Activated T-helper 1 cell treated with anti-CD3 and anti-CD28 coated beads, Interleukin-12 subunit alpha, Interleukin-12 subunit beta, Interleukin-2, Interleukin-4 antibody, amounts not matched to agents 30 ng/mL and 10 ng/mL and 1 ng/mL, durations not matched to agents 14 hours and 24 hours and 36 hours (primary cell): Measurements from ENCODE around the gene CHN1. TPM values are rescaled to one million over a fixed set of nuclear protein-coding genes. Genes with fewer than 3 reads are reported as not detected.

Experiments
- DNase-seq: peaks from one replicate; pipeline ENCODE4 v3.0.0; 2021; ENCODE audit warnings: low spot score
- H3K27ac Mint-ChIP-seq: one replicate; pipeline ENCODE4 v1.8.0; 2021; ENCODE audit warnings: mild to moderate bottlenecking, mixed read lengths
- H3K27me3 Mint-ChIP-seq: one replicate; pipeline ENCODE4 v1.8.0; 2022; ENCODE audit warnings: mild to moderate bottlenecking, moderate library complexity, mixed read lengths; ENCODE audit not compliant: insufficient read depth
- H3K36me3 Mint-ChIP-seq: one replicate; pipeline ENCODE4 v1.8.0; 2021; ENCODE audit warnings: low read depth, mixed read lengths
- H3K4me1 Mint-ChIP-seq: one replicate; pipeline ENCODE4 v1.8.0; 2021; ENCODE audit warnings: low read depth, mixed read lengths
- H3K4me3 Mint-ChIP-seq: one replicate; pipeline ENCODE4 v1.8.0; 2021; ENCODE audit warnings: mild to moderate bottlenecking, moderate library complexity, mixed read lengths
- H3K9me3 Mint-ChIP-seq: one replicate; pipeline ENCODE4 v1.8.0; 2021; ENCODE audit warnings: mixed read lengths
- intact Hi-C: fragments of 100-400 bp; cut with micrococcal nuclease; formaldehyde crosslinking; loops from one replicate; pipeline ENCODE4 v1.15.1; 2024
- total RNA-seq: library from RNA; stranded (reverse); gene quantifications from 2 replicates; pipeline ENCODE4 v1.2.3, GENCODE V29; 2022

The CHN1 gene
- total RNA-seq, 1 donor from 2014 or later, result 3.4 TPM

DNA sequence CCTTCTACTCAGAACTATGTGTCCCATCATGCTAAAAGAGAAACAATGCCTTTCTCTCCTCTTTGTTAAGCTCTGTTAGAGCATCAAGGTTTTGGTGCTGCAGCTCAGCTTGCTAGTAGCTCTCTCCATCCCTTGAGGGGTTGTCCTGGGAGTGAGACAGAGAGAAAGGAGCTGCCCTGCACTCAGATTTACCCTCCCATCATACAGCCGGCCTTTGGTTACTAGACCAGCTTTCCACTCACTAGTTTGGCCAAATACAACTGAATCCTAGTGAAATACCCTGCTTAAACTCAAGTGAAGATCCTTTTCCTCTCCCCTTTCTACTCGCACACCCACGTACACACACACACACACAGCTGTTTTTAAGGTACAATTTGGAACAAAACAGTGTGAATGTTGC lies 2.3 kb upstream of the CHN1 start:
- DNase-seq, result no peak
- no peak overlapping the region for H3K4me3 Mint-ChIP-seq
- no peaks in the 10 kb centered on the region for H3K4me1 Mint-ChIP-seq
- peaks cover 64% of the 10 kb centered on the region for H3K27me3 Mint-ChIP-seq
- H3K27ac Mint-ChIP-seq, result no peak overlapping the region
- intact Hi-C loops, result loop anchor here (5.0 kb wide), 1 partner anchor 305 kb away; no protein-coding TSS in a partner anchor
- H3K9me3 Mint-ChIP-seq, result no peaks in the 10 kb centered on the region
- no peaks in the 10 kb centered on the region for H3K36me3 Mint-ChIP-seq

DNA sequence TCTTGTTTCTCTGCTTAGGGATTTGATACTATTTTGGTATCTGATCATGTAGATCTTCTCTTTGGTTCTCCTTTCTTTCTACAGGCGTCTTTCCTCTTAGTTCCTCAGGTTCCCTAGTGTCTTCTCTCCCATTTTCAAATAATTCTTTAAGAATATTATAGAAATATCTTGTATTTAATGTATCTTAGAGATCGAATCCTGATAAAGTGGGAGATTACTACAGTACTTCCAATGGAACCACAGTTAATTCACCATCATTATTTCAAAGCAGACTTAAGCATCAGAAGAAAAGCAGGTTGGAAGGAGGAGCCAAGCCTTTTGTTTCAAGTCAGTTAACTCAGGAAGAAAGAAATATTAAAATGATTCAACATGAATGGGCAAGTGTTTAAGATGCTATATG lies 1.1 kb upstream of the CHN1 start:
- Mint-ChIP-seq H3K27ac (no peak overlapping the region), H3K4me1 (no peaks in the 10 kb centered on the region), H3K4me3 (peak overlapping the region; percentile 76), H3K36me3 (no peaks in the 10 kb centered on the region), H3K9me3 (no peaks in the 10 kb centered on the region), H3K27me3 (peaks cover 74% of the 10 kb centered on the region)
- intact Hi-C loops, result loop anchor here (5.0 kb wide), 1 partner anchor 304 kb away; no protein-coding TSS in a partner anchor
- no peak for DNase-seq

GRCh38 chr2:175005733-175006264 lies 618 bp upstream of the CHN1 start:
- no peak overlapping the region for H3K27ac Mint-ChIP-seq
- DNase-seq, result no peak
- H3K27me3 Mint-ChIP-seq, result peaks cover 72% of the 10 kb centered on the region
- H3K9me3 Mint-ChIP-seq, result no peaks in the 10 kb centered on the region
- no peaks in the 10 kb centered on the region for H3K4me1 Mint-ChIP-seq
- intact Hi-C loops, result loop anchor here (1.0 to 5.0 kb wide), 2 partner anchors 256 to 303 kb away; no protein-coding TSS in a partner anchor
- H3K36me3 Mint-ChIP-seq, result no peaks in the 10 kb centered on the region
- peak overlapping the region; percentile 76 for H3K4me3 Mint-ChIP-seq

DNA sequence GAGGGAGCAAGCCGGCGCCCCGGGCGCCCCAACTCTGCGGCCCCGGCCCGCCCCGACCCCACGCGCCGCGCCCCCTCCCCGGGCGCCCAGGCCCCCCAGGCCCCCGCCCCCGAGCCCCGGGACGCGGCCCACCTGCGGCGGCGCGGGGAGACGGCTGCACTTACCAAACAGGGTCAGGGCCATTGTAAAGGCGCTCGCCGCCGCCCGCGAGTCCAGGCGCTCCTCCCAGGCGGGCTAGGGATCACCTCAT lies 526 bp downstream of the CHN1 start:
- intact Hi-C loops, result no loop called here

DNA sequence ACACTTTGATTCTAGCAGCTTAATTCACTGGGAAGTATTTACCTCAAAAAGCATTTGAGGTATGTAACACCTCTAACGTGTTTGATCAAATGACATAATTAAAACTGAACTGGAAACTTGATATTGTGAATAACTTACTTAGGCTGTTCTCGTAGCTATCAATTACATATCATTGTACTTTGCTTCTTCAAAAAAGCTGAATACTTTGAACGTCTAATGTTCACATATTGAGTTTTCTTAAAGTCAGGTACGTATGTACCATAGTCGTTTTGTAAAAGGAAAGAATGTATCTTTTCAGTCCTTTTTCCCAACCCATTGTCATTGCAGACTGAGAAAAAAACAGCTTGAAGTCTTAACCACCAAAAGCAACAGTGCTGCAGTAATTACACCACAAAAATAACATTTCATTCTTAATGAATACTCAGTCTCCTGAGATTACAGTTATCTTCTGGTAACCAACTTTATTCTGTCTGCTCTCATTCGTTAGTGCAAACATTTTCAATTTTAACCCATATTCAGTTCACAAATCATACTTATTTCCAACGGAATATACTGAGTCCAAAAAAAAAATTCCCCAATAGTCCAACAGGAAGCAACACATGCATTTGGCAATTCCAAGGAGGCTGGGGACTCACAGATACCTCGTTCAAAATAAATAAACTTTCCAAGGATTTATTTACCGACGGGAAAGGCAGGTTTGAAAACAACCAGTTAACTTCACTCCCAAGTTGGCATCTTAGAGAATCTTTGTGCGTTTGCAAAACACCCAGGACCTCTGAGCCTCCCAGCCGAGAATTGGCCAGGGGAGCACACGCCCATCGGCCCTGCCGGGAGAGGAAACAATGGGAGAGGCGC lies 1.1 kb downstream of the CHN1 start:
- H3K4me1 Mint-ChIP-seq, result no peaks in the 10 kb centered on the region
- H3K27me3 Mint-ChIP-seq, result peaks cover 65% of the 10 kb centered on the region
- no peaks in the 10 kb centered on the region for H3K9me3 Mint-ChIP-seq
- DNase-seq, result no peak
- H3K36me3 Mint-ChIP-seq, result no peaks in the 10 kb centered on the region
- intact Hi-C loops, result no loop called here
- H3K27ac Mint-ChIP-seq, result peak overlapping the region; percentile 55
- H3K4me3 Mint-ChIP-seq, result peak overlapping the region; percentile 85

More for the DNA sequence above, 526 bp downstream of the CHN1 start:
- DNase-seq, result no peak
- Mint-ChIP-seq H3K4me3 (peak overlapping the region; percentile 85), H3K4me1 (no peaks in the 10 kb centered on the region), H3K27me3 (peaks cover 66% of the 10 kb centered on the region), H3K36me3 (no peaks in the 10 kb centered on the region), H3K27ac (no peak overlapping the region), H3K9me3 (no peaks in the 10 kb centered on the region)

DNA sequence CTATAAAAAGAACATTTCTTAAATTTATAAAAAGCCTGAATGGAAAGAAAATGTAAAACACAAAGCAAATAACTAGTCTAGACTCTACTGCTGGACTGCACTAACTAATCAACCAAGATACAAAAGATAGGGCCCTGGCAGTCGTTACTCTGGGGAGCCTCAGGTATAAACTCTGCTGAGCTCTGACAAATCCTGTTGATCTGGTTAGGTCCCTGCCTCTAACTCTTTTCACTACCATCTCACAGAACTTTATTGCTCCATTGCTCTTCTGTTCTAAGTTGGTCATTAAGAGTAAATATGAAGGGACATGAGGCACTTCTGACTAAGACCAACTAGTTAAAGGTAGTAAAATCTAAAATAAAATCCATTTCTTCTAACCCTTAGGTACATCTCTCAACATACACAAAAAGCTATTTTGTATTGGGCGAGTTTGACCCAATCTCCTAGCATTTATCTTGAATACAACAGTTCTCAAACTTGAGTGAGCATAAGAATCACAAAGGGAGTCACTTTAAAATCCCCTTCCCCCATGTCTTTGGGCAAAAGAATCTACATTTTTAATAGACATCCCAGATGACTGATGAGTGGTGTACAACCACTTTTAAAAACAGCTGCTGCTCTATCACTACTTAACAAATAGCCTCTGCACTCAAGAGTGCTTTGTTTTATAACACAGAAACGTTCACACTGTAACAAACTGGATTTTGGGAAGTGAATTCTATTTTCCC lies 2.5 kb downstream of the CHN1 start:
- no peak for DNase-seq
- no peak overlapping the region for H3K4me3 Mint-ChIP-seq
- H3K9me3 Mint-ChIP-seq, result no peaks in the 10 kb centered on the region
- intact Hi-C loops, result no loop called here
- no peak overlapping the region for H3K27ac Mint-ChIP-seq
- peaks cover 53% of the 10 kb centered on the region for H3K27me3 Mint-ChIP-seq
- H3K36me3 Mint-ChIP-seq, result no peaks in the 10 kb centered on the region
- H3K4me1 Mint-ChIP-seq, result no peaks in the 10 kb centered on the region

DNA sequence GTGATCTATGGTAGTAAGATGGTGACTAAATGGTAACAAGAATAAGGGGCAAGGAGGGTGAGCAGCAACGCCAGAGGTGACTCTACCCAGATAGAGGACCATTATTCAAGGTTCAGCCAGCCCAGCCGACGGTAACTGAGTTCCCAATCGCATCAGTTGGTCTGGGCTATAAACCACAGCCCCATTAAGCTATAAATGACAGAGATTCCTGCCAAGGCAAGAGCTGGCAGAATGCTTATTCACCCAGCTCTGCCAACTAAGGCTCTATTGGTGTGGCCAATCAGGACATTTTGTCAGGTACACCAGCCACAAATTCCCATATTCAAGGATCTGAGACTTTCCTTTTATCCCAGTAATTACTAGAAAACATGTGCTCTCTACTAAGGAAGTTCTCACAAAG lies 3.6 kb downstream of the CHN1 start:
- peaks cover 6% of the 10 kb centered on the region for H3K4me1 Mint-ChIP-seq
- no peak for DNase-seq
- H3K27ac Mint-ChIP-seq, result no peak overlapping the region
- H3K4me3 Mint-ChIP-seq, result no peak overlapping the region
- H3K27me3 Mint-ChIP-seq, result peaks cover 45% of the 10 kb centered on the region
- intact Hi-C loops, result no loop called here
- no peaks in the 10 kb centered on the region for H3K36me3 Mint-ChIP-seq
- no peaks in the 10 kb centered on the region for H3K9me3 Mint-ChIP-seq

DNA sequence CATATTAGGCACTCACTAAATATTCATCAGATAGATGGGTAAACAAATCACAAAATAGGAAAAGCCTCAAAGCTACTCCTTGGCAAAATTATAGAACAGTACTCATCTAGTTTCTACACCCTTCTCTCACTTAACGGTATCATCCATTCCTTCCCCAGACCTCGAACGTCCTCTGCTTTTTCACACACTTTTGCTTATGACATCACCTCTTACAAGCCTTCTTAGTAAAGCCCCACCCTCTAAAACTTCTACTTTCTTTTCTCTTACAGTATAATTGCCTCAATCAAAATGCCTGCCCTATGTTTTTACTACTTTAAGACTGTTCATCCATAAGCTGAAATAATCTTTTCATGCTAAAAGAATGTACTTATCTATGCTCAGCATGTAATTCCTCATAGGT lies 8.1 kb downstream of the CHN1 start:
- intact Hi-C loops, result no loop called here
- no peaks in the 10 kb centered on the region for H3K9me3 Mint-ChIP-seq
- H3K36me3 Mint-ChIP-seq, result no peaks in the 10 kb centered on the region
- peaks cover 16% of the 10 kb centered on the region for H3K27me3 Mint-ChIP-seq
- DNase-seq, result no peak
- no peak overlapping the region for H3K27ac Mint-ChIP-seq
- H3K4me3 Mint-ChIP-seq, result no peak overlapping the region
- H3K4me1 Mint-ChIP-seq, result peaks cover 6% of the 10 kb centered on the region

GRCh38 chr2:174996622-174997021 lies 8.6 kb downstream of the CHN1 start:
- H3K27me3 Mint-ChIP-seq, result peaks cover 13% of the 10 kb centered on the region
- H3K27ac Mint-ChIP-seq, result no peak overlapping the region
- no peak overlapping the region for H3K4me3 Mint-ChIP-seq
- no peaks in the 10 kb centered on the region for H3K36me3 Mint-ChIP-seq
- intact Hi-C loops, result no loop called here
- H3K9me3 Mint-ChIP-seq, result no peaks in the 10 kb centered on the region
- DNase-seq, result no peak
- peaks cover 6% of the 10 kb centered on the region for H3K4me1 Mint-ChIP-seq

GRCh38 chr2:174994381-174994780 lies 10.8 kb downstream of the CHN1 start:
- no peak overlapping the region for H3K4me3 Mint-ChIP-seq
- H3K27ac Mint-ChIP-seq, result no peak overlapping the region
- no peaks in the 10 kb centered on the region for H3K36me3 Mint-ChIP-seq
- H3K9me3 Mint-ChIP-seq, result no peaks in the 10 kb centered on the region
- H3K27me3 Mint-ChIP-seq, result peaks cover 14% of the 10 kb centered on the region
- peaks cover 13% of the 10 kb centered on the region for H3K4me1 Mint-ChIP-seq
- DNase-seq, result no peak
- intact Hi-C loops, result no loop called here

GRCh38 chr2:174992886-174993285 lies 12.3 kb downstream of the CHN1 start:
- Mint-ChIP-seq H3K4me3 (no peak overlapping the region), H3K4me1 (peaks cover 13% of the 10 kb centered on the region), H3K27ac (no peak overlapping the region), H3K9me3 (no peaks in the 10 kb centered on the region), H3K36me3 (no peaks in the 10 kb centered on the region), H3K27me3 (peaks cover 14% of the 10 kb centered on the region)
- intact Hi-C loops, result no loop called here
- DNase-seq, result no peak

- Mint-ChIP-seq H3K36me3 (no peaks in the 10 kb centered on the region), H3K27me3 (peaks cover 20% of the 10 kb centered on the region), H3K27ac (no peak overlapping the region), H3K4me1 (peaks cover 7% of the 10 kb centered on the region), H3K4me3 (no peak overlapping the region), H3K9me3 (no peaks in the 10 kb centered on the region)
- intact Hi-C loops, result loop anchor here (1.0 kb wide), 3 partner anchors 214 to 285 kb away; no protein-coding TSS in a partner anchor
- DNase-seq, result no peak
Observed at GRCh38 chr2:174985614-174986013, 19.6 kb downstream of the CHN1 start.

DNA sequence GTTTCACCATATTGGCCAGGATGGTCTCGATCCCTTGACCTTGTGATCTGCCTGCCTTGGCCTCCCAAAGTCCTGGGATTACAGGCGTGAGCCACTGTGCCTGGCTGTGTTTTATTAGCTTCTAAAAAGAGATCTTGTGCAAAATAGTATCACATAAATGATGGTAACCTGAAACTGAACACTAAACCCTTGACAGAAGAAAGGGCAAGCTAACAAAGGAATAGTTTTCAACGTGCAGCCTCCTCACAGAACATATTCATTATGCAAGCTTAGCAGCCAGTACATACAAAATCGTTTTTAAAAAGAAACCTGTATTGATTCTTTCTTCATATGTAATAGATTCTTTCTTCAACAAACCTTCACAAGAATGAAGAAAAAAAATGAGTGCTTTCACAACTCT lies 20.6 kb downstream of the CHN1 start:
- H3K4me3 Mint-ChIP-seq, result no peak overlapping the region

More for the DNA sequence above, 20.6 kb downstream of the CHN1 start:
- H3K4me1 Mint-ChIP-seq, result no peaks in the 10 kb centered on the region
- intact Hi-C loops, result no loop called here
- no peak overlapping the region for H3K27ac Mint-ChIP-seq
- peaks cover 15% of the 10 kb centered on the region for H3K27me3 Mint-ChIP-seq
- no peak for DNase-seq
- H3K36me3 Mint-ChIP-seq, result no peaks in the 10 kb centered on the region
- no peaks in the 10 kb centered on the region for H3K9me3 Mint-ChIP-seq
